Spleen (tissue), 11 donors: ENCODE results near the gene CDNF. TPM values are rescaled to one million over a fixed set of nuclear protein-coding genes. Genes with fewer than 3 reads are reported as not detected.

Experiments
- DNase-seq: peaks from one replicate; pipeline ENCODE4 v3.0.0-alpha.2; 2020
- H3K27ac ChIP-seq, 8 donors: fragments of 200-600 bp; sonication (generic) in 7 of 8; 1 replicate in 4 of 8; 2 replicates in 4 of 8; pipeline versions ENCODE4 v1.5.0 to v1.8.0; 2016 to 2021; ENCODE audit warnings: inconsistent platforms in 4 of 8, mild to moderate bottlenecking in 4 of 8, moderate library complexity in 1 of 8
- H3K27me3 ChIP-seq, 7 donors: fragments of 200-600 bp; sonication (generic) in 6 of 7; replicated peaks in 1 of 7; 1 replicate in 4 of 7; 2 replicates in 3 of 7; pipeline versions ENCODE4 v1.5.0 to v1.8.0; 2016 to 2021; ENCODE audit warnings: inconsistent platforms in 3 of 7, mild to moderate bottlenecking in 1 of 7
- H3K36me3 ChIP-seq, 6 donors: fragments of 200-600 bp; sonication (generic) in 5 of 6; 1 replicate in 4 of 6; 2 replicates in 2 of 6; pipeline versions ENCODE4 v1.5.0 to v1.8.0; 2016 to 2021; ENCODE audit warnings: inconsistent platforms in 2 of 6
- H3K4me1 ChIP-seq, 6 donors: fragments of 200-600 bp; sonication (generic) in 5 of 6; 1 replicate in 3 of 6; 2 replicates in 3 of 6; pipeline versions ENCODE4 v1.5.0 to v1.8.0; 2016 to 2021; ENCODE audit warnings: inconsistent platforms in 3 of 6
- H3K4me3 ChIP-seq, 8 donors: fragments of 200-600 bp; sonication (generic) in 7 of 8; 1 replicate in 4 of 8; 2 replicates in 4 of 8; pipeline versions ENCODE4 v1.5.0 to v1.8.0; 2016 to 2021; ENCODE audit warnings: inconsistent platforms in 4 of 8, mild to moderate bottlenecking in 4 of 8, moderate library complexity in 2 of 8
- H3K9me3 ChIP-seq, 8 donors: fragments of 200-600 bp; sonication (generic) in 7 of 8; 1 replicate in 4 of 8; 2 replicates in 4 of 8; pipeline versions ENCODE4 v1.5.0 to v1.8.0; 2016 to 2021; ENCODE audit warnings: inconsistent platforms in 4 of 8
- POLR2A ChIP-seq, 3 donors: fragments of 450-650 bp; IDR thresholded peaks; one replicate each; pipeline ENCODE4 v1.5.1; 2017; ENCODE audit warnings: antibody characterized with exemption in 3 of 3, mild to moderate bottlenecking in 1 of 3
- POLR2AphosphoS5 ChIP-seq, 3 donors: sonication (generic); formaldehyde crosslinking; IDR thresholded peaks; one replicate each; pipeline ENCODE4 v1.5.1; 2017; ENCODE audit warnings: antibody characterized with exemption in 3 of 3
- WGBS, 5 donors: extraction: QIAGEN DNeasy Blood & Tissue Kit in 3 of 5; methylation state at CpG; one replicate each; pipeline versions ENCODE4 v1.1.5 to v1.1.7; 2013 to 2018; 5-methylcytosine and 5-hydroxymethylcytosine counted together
- intact Hi-C: fragments of 100-400 bp; cut with DNase I; formaldehyde crosslinking; loops from one replicate; pipeline ENCODE4 v1.15.0; 2023; ENCODE audit warnings: low total_unique reads
- polyA plus RNA-seq, 3 donors: library from polyadenylated mRNA; stranded (reverse); fragments of 200-250 nt; gene quantifications; one replicate each; pipeline ENCODE4 v1.2.1, GENCODE V29; 2013
- total RNA-seq, 7 donors: library from RNA; depleted of rRNA in 3 of 7; stranded (reverse); fragments of >200 nt in 3 of 7; fragmentation: NEBNext Ultra II Directional in 4 of 7; extraction: Animal tissue kit (Norgen Biotek cat#: 25700) in 4 of 7; gene quantifications; one replicate each; pipeline versions ENCODE4 v1.1.0 to v1.2.1, GENCODE V29; 2016 to 2021
- TF ChIP-seq, protein P1 (sequence below), 11 experiments: fragments of 200-600 bp in 7 of 11; fragments of 450-650 bp in 4 of 11; sonication (generic) in 4 of 11; IDR thresholded peaks in 8 of 11; conservative IDR thresholded peaks in 3 of 11; 1 replicate in 7 of 11; 2 replicates in 4 of 11; pipeline versions ENCODE4 v1.4.0 to v1.8.0; 2016 to 2021; ENCODE audit warnings: antibody characterized with exemption in 11 of 11, inconsistent platforms in 4 of 11, mild to moderate bottlenecking in 1 of 11
- donor health status: healthy with polysubstance abuse.
- donor health status: DM: no; HTN: no; CAD: no; lungs with moderate emphysema.
- donor health status: DM: no; HTN: no; CAD: no.
- donor health status: Bipolar disorder and iron deficiency.
- donor health status: healthy.
- donor health status: DM: no; HTN: no; CAD: no.
- donor health status: DM: yes; HTN: yes; CAD: no.

CDNF gene
- total and polyA plus RNA-seq, 10 donors: 0.67 to 2.5 (median 1.5) TPM; not detected in 1

DNA sequence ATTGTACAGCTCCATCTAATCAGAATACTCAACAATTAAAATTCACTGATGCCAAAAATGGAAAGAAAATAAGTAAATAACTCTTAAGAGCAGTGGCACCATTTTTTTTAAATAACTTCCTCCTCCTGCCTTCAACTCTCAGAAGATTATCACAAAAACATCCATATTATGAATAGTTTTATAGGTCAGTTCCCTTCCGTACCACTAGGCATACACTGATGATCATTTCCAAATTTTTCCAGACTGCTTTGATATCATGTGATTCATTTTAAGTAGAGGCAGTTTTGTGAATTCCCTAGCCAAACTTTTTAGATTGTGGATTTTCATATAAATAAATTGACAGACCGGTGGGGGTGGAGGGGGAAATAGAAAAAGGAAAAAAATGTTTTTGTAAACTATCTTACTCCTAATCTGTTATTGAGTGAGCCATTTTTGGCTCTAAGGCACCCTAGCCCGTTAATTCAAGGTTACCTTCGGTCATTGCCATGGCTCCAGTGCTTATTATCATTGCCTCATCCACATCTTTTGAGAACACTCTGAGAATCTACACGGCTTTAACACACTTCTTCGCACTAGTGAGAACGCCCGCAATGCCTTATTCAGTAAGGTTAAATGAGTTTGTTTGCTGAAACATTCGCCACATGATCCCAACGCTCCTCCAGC lies 64.2 kb downstream of the CDNF start:
- Histone ChIP-seq H3K4me1 (no peaks in the 10 kb centered on the region), H3K27me3 (no peaks in the 10 kb centered on the region), H3K36me3 (no peaks in the 10 kb centered on the region), H3K4me3 (no peak overlapping the region), H3K27ac (no peak overlapping the region), H3K9me3 (no peaks in the 10 kb centered on the region)
- 89 to 94% (median 91%) methylated on average over 10 of the region's 10 CpGs for WGBS, 5 donors
- TF ChIP-seq POLR2AphosphoS5 (IDR thresholded peaks at IDR 0.05): no peak
- TF ChIP-seq, protein P1, sequence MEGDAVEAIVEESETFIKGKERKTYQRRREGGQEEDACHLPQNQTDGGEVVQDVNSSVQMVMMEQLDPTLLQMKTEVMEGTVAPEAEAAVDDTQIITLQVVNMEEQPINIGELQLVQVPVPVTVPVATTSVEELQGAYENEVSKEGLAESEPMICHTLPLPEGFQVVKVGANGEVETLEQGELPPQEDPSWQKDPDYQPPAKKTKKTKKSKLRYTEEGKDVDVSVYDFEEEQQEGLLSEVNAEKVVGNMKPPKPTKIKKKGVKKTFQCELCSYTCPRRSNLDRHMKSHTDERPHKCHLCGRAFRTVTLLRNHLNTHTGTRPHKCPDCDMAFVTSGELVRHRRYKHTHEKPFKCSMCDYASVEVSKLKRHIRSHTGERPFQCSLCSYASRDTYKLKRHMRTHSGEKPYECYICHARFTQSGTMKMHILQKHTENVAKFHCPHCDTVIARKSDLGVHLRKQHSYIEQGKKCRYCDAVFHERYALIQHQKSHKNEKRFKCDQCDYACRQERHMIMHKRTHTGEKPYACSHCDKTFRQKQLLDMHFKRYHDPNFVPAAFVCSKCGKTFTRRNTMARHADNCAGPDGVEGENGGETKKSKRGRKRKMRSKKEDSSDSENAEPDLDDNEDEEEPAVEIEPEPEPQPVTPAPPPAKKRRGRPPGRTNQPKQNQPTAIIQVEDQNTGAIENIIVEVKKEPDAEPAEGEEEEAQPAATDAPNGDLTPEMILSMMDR (IDR thresholded peaks at IDR 0.05 in 8 of 11, conservative IDR thresholded peaks at IDR 0.05 in 3 of 11): no peak
- TF ChIP-seq POLR2A (IDR thresholded peaks at IDR 0.05): no peak
- DNase-seq: no peak
- intact Hi-C loops: no loop called here

DNA sequence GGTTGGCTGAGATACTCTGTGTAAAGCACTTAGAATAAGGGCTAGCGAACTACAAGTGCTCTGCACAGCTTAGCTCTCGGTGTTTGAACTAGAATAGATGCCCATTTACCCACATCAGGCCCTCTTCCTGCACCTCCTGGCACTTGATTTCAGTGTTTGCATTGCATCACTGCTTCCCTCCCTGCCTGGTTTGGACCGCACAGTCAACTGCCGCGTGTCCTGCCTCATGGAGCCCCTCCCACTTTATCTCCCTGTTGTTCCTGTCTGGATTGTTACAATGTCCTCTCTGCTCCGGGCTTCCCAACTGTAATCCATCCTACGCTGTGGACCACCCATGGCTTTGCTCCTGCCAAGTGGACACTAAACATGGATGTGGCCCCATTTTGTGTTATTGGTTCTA lies 65.4 kb downstream of the CDNF start:
- no peaks in the 10 kb centered on the region for H3K27me3 ChIP-seq
- intact Hi-C loops: no loop called here
- no peak overlapping the region for H3K4me3 ChIP-seq
- H3K4me1 ChIP-seq: no peaks in the 10 kb centered on the region
- H3K9me3 ChIP-seq: no peaks in the 10 kb centered on the region
- no peak for DNase-seq
- H3K36me3 ChIP-seq: no peaks in the 10 kb centered on the region
- TF ChIP-seq POLR2AphosphoS5 (IDR thresholded peaks at IDR 0.05): no peak
- TF ChIP-seq, protein P1 (IDR thresholded peaks at IDR 0.05 in 8 of 11, conservative IDR thresholded peaks at IDR 0.05 in 3 of 11): no peak
- TF ChIP-seq POLR2A (IDR thresholded peaks at IDR 0.05): no peak
- WGBS, 5 donors: 55 to 82% (median 67%) methylated on average over 7 of the region's 7 CpGs
- no peak overlapping the region for H3K27ac ChIP-seq

DNA sequence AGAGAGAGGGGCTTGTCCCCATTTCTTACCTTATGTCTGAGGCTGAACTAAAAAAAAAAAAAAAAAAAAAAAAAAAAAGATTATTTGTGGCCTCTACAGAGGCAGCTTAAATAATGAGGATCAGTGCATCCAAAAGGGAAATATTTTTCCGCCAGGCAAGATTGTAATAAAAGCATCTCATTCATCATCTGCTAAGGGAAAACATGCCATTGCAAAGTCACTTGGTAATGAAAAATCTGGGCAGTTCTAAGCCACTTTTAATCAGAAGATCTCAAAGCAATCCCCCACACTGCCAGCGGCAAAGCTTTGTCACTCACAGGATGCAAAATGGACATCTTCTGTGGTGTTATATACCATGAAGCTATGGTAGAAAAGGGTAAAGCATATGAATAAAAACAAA lies 66.9 kb downstream of the CDNF start:
- intact Hi-C loops: no loop called here
- no peak for DNase-seq
- H3K4me1 ChIP-seq: no peaks in the 10 kb centered on the region
- TF ChIP-seq POLR2AphosphoS5 (IDR thresholded peaks at IDR 0.05): no peak
- no peak for TF ChIP-seq POLR2A (IDR thresholded peaks at IDR 0.05)
- TF ChIP-seq, protein P1 (IDR thresholded peaks at IDR 0.05 in 8 of 11, conservative IDR thresholded peaks at IDR 0.05 in 3 of 11): no peak
- no peaks in the 10 kb centered on the region for H3K27me3 ChIP-seq
- no peaks in the 10 kb centered on the region for H3K9me3 ChIP-seq
- 91 to 98% (median 97%) methylated on average over 2 of the region's 2 CpGs for WGBS, 5 donors
- H3K4me3 ChIP-seq: no peak overlapping the region
- no peak overlapping the region for H3K27ac ChIP-seq
- no peaks in the 10 kb centered on the region for H3K36me3 ChIP-seq

Other genes with a start within 250 kb of the CDNF start
- gene FAM107B, start 63.1 kb downstream of the CDNF start, total RNA-seq: 100 to 1,000 TPM in 2 of 7 donors, 10 to 100 TPM in 5; 58.7 to 115 (median 81.2) TPM
- gene FAM107B, start 63.1 kb downstream of the CDNF start, polyA plus RNA-seq: 10 to 100 TPM; 40.1 to 53.0 (median 46.9) TPM
- 10 to 100 TPM; 11.6 to 24.1 (median 13.4) TPM for gene HSPA14, start 269 bp upstream of the CDNF start, total RNA-seq
- 10 to 100 TPM; 13.5 to 14.0 (median 14.0) TPM for gene HSPA14, start 269 bp upstream of the CDNF start, polyA plus RNA-seq
- gene MSANTD7, start 269 bp upstream of the CDNF start, total RNA-seq: 10 to 100 TPM in 6 of 7 donors, 1 to 10 TPM in 1; 10.0 to 18.4 (median 12.8) TPM
- gene MSANTD7, start 269 bp upstream of the CDNF start, polyA plus RNA-seq: 1 to 10 TPM; 2.4 to 3.5 (median 2.9) TPM
- gene SUV39H2, start 40.8 kb upstream of the CDNF start, total RNA-seq: 1 to 10 TPM; 4.0 to 8.4 (median 5.1) TPM
- 1 to 10 TPM; 1.2 to 3.1 (median 2.7) TPM for gene SUV39H2, start 40.8 kb upstream of the CDNF start, polyA plus RNA-seq
- gene DCLRE1C, start 116.1 kb upstream of the CDNF start, total RNA-seq: 10 to 100 TPM; 23.0 to 35.6 (median 27.3) TPM
- gene DCLRE1C, start 116.1 kb upstream of the CDNF start, polyA plus RNA-seq: 1 to 10 TPM; 6.8 to 9.2 (median 9.2) TPM
- not detected for gene MEIG1, start 121.4 kb upstream of the CDNF start, total RNA-seq
- gene MEIG1, start 121.4 kb upstream of the CDNF start, polyA plus RNA-seq: under 1 TPM; 0.54 to 0.64 (median 0.57) TPM
- gene OLAH, start 205.9 kb upstream of the CDNF start, total RNA-seq: 10 to 100 TPM in 3 of 7 donors, 1 to 10 TPM in 3, not detected in 1; 2.6 to 17.5 (median 6.8) TPM
- gene OLAH, start 205.9 kb upstream of the CDNF start, polyA plus RNA-seq: 1 to 10 TPM in 2 of 3 donors, under 1 TPM in 1; 0.80 to 4.0 (median 1.2) TPM